ENCODE measurements around the gene TMEM200C.

Gene TMEM200C

DNA sequence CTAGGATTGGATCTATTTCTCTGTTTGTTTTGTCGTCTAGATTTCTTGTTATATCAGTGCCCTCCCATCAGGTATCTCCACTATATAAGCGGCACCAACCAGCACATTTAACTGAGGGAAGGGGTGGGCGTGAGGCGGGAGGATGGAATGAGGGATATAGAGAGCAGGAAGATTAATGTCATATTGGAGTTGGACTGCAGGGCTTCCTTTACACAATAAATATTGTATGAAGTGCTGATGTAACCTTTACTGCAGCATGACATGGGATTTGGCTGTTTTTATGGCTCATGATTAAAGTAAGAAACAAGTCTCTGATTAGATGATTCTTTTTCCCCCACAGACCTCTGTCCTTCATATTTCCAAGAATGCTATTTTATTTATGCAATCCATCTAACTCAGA lies 54.8 kb downstream of the TMEM200C start:
- in situ Hi-C loops (cut with MboI; ENCODE audit: low sequenced_read_pairs) = no loop called here

DNA sequence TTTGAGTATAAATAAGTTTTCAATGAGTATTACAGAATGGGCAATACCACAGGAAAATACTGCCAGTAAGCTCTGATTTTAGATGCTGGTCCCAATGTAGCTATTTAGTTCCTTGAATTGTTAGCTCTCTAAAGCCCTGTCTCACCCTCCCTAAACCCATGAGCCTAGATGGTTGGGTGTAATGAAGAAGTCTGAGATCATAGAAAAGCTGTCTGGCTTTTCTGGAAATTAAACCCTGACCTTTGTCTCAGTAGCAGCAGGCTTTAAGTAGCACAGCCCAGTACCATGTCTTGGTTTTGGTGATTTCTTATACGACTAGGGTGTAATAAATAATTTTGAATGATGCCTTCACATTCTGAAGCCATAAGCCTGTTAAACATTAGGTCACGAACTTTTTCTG lies 55.3 kb downstream of the TMEM200C start:
- in situ Hi-C loops (cut with MboI; ENCODE audit: low sequenced_read_pairs) = no loop called here

DNA sequence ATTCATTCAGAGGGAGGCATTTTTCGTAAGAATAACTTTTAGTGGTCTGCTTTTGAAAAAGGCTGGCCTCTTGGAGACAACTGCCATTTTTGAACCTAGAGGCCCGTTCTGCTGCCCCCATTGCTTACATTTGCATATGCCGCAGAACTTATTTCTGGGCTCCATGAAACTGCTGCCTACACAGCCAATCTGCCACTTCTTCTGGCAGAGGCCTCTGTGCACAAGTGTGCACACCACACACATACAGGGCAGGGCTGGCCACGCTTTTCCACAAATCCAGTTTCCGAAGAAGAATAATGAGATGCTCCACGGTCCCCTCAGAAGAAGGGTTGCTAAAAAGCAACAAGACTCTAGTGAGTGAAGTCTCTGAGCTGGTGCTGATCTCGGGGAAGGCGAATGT lies 56.2 kb downstream of the TMEM200C start:
- in situ Hi-C loops (cut with MboI; ENCODE audit: low sequenced_read_pairs) = no loop called here
